ENCODE measurements around the gene EPS8L3.
"Not testable (repeated sequence)": the region's sequence is repeated elsewhere in the genome, so short reads cannot be mapped to it uniquely, and the experiment has no call there.

EPS8L3 gene

GRCh38 chr1:109763646-109764415 lies at the start of gene EPS8L3:
TSS of gene EPS8L3 (minus strand) at chr1:109763923. CDS start at chr1:109761749, 2,174 bp downstream.
- no peak for DNase-seq (ENCODE audit: low read depth)

GRCh38 chr1:109812691-109813393 lies 49.1 kb upstream of the EPS8L3 start:
- no peak for DNase-seq (ENCODE audit: low read depth)

GRCh38 chr1:109808703-109809102 lies 45.0 kb upstream of the EPS8L3 start:
- DNase-seq (ENCODE audit: low read depth), result no peak

- no peak for DNase-seq (ENCODE audit: low read depth)
Observed at GRCh38 chr1:109807822-109808680, 44.3 kb upstream of the EPS8L3 start.

- no peak for DNase-seq (ENCODE audit: low read depth)
Observed at GRCh38 chr1:109807402-109807801, 43.7 kb upstream of the EPS8L3 start.

- DNase-seq (ENCODE audit: low read depth), result no peak
Observed at GRCh38 chr1:109806733-109807400, 43.1 kb upstream of the EPS8L3 start.

- DNase-seq (ENCODE audit: low read depth), result no peak
Observed at GRCh38 chr1:109805486-109806165, 41.9 kb upstream of the EPS8L3 start.

GRCh38 chr1:109804660-109805059 lies 40.9 kb upstream of the EPS8L3 start:
- DNase-seq (ENCODE audit: low read depth), result no peak

GRCh38 chr1:109803901-109804331 lies 40.2 kb upstream of the EPS8L3 start:
- no peak for DNase-seq (ENCODE audit: low read depth)

- DNase-seq (ENCODE audit: low read depth), result no peak
Observed at GRCh38 chr1:109802901-109803561, 39.3 kb upstream of the EPS8L3 start.

- no peak for DNase-seq (ENCODE audit: low read depth)
Observed at GRCh38 chr1:109802136-109802900, 38.6 kb upstream of the EPS8L3 start.

GRCh38 chr1:109801791-109802135 lies 38.0 kb upstream of the EPS8L3 start:
- no peak for DNase-seq (ENCODE audit: low read depth)

- no peak for DNase-seq (ENCODE audit: low read depth)
Observed at GRCh38 chr1:109800291-109800690, 36.6 kb upstream of the EPS8L3 start.

- no peak for DNase-seq (ENCODE audit: low read depth)
Observed at GRCh38 chr1:109799445-109799844, 35.7 kb upstream of the EPS8L3 start.

- not testable (repeated sequence) for DNase-seq (ENCODE audit: low read depth)
Observed at GRCh38 chr1:109797303-109797595, 33.5 kb upstream of the EPS8L3 start.

GRCh38 chr1:109796484-109797302 lies 33.0 kb upstream of the EPS8L3 start:
- DNase-seq (ENCODE audit: low read depth), result peak; percentile 62

GRCh38 chr1:109794319-109795132 lies 30.8 kb upstream of the EPS8L3 start:
- DNase-seq (ENCODE audit: low read depth), result no peak

GRCh38 chr1:109793486-109794318 lies 30.0 kb upstream of the EPS8L3 start:
- DNase-seq (ENCODE audit: low read depth), result peak; percentile 91
